SU-DHL-6 (cell line): ENCODE data around the gene TMEM225B.

ENCODE experiments used
- H2AFZ ChIP-seq: fragments of 200-600 bp; sonication (generic); 2 replicates; pipeline ENCODE4 v1.6.1; 2014; ENCODE audit warnings: low read depth, mild to moderate bottlenecking, moderate library complexity, mixed read lengths, antibody characterized with exemption, low read length; ENCODE audit not compliant: severe bottlenecking
- H3F3A ChIP-seq: fragments of 200-600 bp; shearing (Covaris generic); 2 replicates; pipeline ENCODE4 v1.6.0; 2016; ENCODE audit warnings: antibody characterized with exemption, mild to moderate bottlenecking; ENCODE audit not compliant: insufficient read depth
- H3K27ac ChIP-seq: fragments of 200-600 bp; sonication (generic); 2 replicates; pipeline ENCODE4 v1.5.1; 2016; ENCODE audit warnings: low read depth, mild to moderate bottlenecking, low read length, moderate library complexity, mixed read lengths
- H3K27me3 ChIP-seq: fragments of 200-600 bp; sonication (generic), shearing (Covaris generic); 2 replicates; pipeline ENCODE4 v1.6.0; 2014; ENCODE audit warnings: mild to moderate bottlenecking, low read length
- H3K36me3 ChIP-seq: fragments of 200-600 bp; sonication (generic); 2 replicates; pipeline ENCODE4 v1.6.1; 2014; ENCODE audit warnings: mild to moderate bottlenecking, low read length, mixed read lengths
- H3K4me2 ChIP-seq: fragments of 300-600, 200-600 bp; shearing (Covaris generic), sonication (generic); 2 replicates; pipeline ENCODE4 v1.6.0; 2014; ENCODE audit warnings: low read length, low read depth, mild to moderate bottlenecking; ENCODE audit not compliant: poor library complexity, severe bottlenecking
- H3K4me3 ChIP-seq: fragments of 200-600 bp; sonication (generic); 2 replicates; pipeline ENCODE4 v1.5.1; 2014; ENCODE audit warnings: antibody characterized with exemption, low read length, mild to moderate bottlenecking, mixed read lengths; ENCODE audit not compliant: insufficient read depth, poor library complexity, severe bottlenecking
- H3K79me2 ChIP-seq: fragments of 200-600 bp; sonication (generic); 2 replicates; pipeline ENCODE4 v1.6.1; 2014; ENCODE audit warnings: mild to moderate bottlenecking, low read length, moderate library complexity; ENCODE audit not compliant: insufficient read depth
- H3K9ac ChIP-seq: fragments of 200-600 bp; sonication (generic); 2 replicates; pipeline ENCODE4 v1.7.0; 2014; ENCODE audit warnings: mild to moderate bottlenecking, low read length
- H3K9me2 ChIP-seq: fragments of 200-600 bp; sonication (generic); replicated peaks from 2 replicates; pipeline ENCODE4 v1.6.1; 2014; ENCODE audit warnings: low read length; ENCODE audit not compliant: insufficient read depth
- H3K9me3 ChIP-seq: fragments of 200-600 bp; sonication (generic); 2 replicates; pipeline ENCODE4 v1.6.1; 2014; ENCODE audit warnings: low read length, mixed read lengths; ENCODE audit not compliant: insufficient read depth
- H4K20me1 ChIP-seq: fragments of 200-600 bp; sonication (generic); 2 replicates; pipeline ENCODE4 v1.6.1; 2014; ENCODE audit warnings: low read depth, mild to moderate bottlenecking, antibody characterized with exemption, low read length, moderate library complexity, mixed read lengths
- CTCF ChIP-seq: fragments of 200-600 bp; sonication (generic); IDR thresholded peaks from one replicate; pipeline ENCODE4 v1.5.1; 2017; ENCODE audit warnings: antibody characterized with exemption, mild to moderate bottlenecking, low read length, moderate library complexity; ENCODE audit not compliant: insufficient read depth, poor library complexity, severe bottlenecking
- EZH2phosphoT487 ChIP-seq: fragments of 200-600 bp; sonication (generic), shearing (Covaris generic); conservative IDR thresholded peaks from 2 replicates; pipeline ENCODE4 v1.6.1; 2018; ENCODE audit warnings: mild to moderate bottlenecking, antibody characterized with exemption, low read length, moderate library complexity, mixed read lengths

The TMEM225B gene

GRCh38 chr7:99614495-99614894 is 16.4 kb downstream of the TMEM225B start:
- no peaks in the 10 kb centered on the region for H3K27me3 ChIP-seq
- 0 out of 2 replicates have a peak, but pooled peaks cover 4% of the 10 kb centered on the region for H3K36me3 ChIP-seq
- no peak overlapping the region for H2AFZ ChIP-seq
- H3K79me2 ChIP-seq, result peaks cover 14% of the 10 kb centered on the region
- 0 out of 2 replicates have a peak, but pooled peaks cover 10% of the 10 kb centered on the region for H3F3A ChIP-seq
- no peaks in the 10 kb centered on the region for H3K9me2 ChIP-seq
- H3K9ac ChIP-seq, result no peak overlapping the region
- no peak overlapping the region for H3K27ac ChIP-seq
- H4K20me1 ChIP-seq, result no peaks in the 10 kb centered on the region
- no peak overlapping the region for H3K4me2 ChIP-seq
- H3K9me3 ChIP-seq, result no peaks in the 10 kb centered on the region
- no peak for TF ChIP-seq EZH2phosphoT487
- no peak overlapping the region for H3K4me3 ChIP-seq

DNA sequence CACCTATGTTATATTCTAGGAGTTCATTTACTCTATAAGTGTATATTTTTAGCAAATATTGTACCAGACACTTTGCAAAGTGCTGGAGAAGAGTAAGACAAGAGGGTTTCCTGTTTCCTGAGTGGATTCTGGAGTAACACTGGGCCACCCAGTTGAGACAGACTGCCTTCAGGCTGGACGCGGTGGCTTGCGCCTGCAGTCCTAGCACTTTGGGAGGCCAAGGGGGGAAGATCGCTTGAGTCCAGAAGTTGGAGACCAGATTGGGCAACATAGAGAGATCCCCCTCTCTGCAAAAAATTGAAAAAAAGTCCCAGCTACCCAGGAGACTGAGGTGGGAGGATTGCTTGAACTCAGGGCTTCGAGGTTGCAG is 17.9 kb downstream of the TMEM225B start:
- H3K4me3 ChIP-seq, result peak overlapping the region; percentile 88
- H3K9me2 ChIP-seq, result no peaks in the 10 kb centered on the region
- peak overlapping the region; percentile 98 for H2AFZ ChIP-seq
- peaks cover 14% of the 10 kb centered on the region for H3K79me2 ChIP-seq
- no peaks in the 10 kb centered on the region for H3K9me3 ChIP-seq
- H3K27me3 ChIP-seq, result no peaks in the 10 kb centered on the region
- H3K36me3 ChIP-seq, result 0 out of 2 replicates have a peak, but pooled peaks cover 4% of the 10 kb centered on the region
- no peaks in the 10 kb centered on the region for H4K20me1 ChIP-seq
- 0 out of 2 replicates have a peak, but pooled peaks cover 10% of the 10 kb centered on the region for H3F3A ChIP-seq
- no peak overlapping the region for H3K27ac ChIP-seq
- peak overlapping the region; percentile 83 for H3K9ac ChIP-seq
- no peak for TF ChIP-seq CTCF
- peak overlapping the region; percentile 70 for H3K4me2 ChIP-seq

GRCh38 chr7:99616359-99617191 is 18.5 kb downstream of the TMEM225B start, which contains the start of gene ZSCAN25:
ZSCAN25 (plus strand) TSS chr7:99616946; CDS start chr7:99619607, 2,661 bp downstream.
- TF ChIP-seq EZH2phosphoT487 (no peak), CTCF (peak; percentile 64)
- H3F3A ChIP-seq, result 0 out of 2 replicates have a peak, but pooled peaks cover 10% of the 10 kb centered on the region
- H3K27me3 ChIP-seq, result no peaks in the 10 kb centered on the region
- peaks cover 14% of the 10 kb centered on the region for H3K79me2 ChIP-seq
- H2AFZ ChIP-seq, result peak within 1 kb of the TSS; percentile 98
- 0 out of 2 replicates have a peak, but pooled peaks cover 4% of the 10 kb centered on the region for H3K36me3 ChIP-seq
- no peaks in the 10 kb centered on the region for H4K20me1 ChIP-seq
- H3K9ac ChIP-seq, result peak within 1 kb of the TSS; percentile 83
- peak within 1 kb of the TSS; percentile 70 for H3K4me2 ChIP-seq
- no peaks in the 10 kb centered on the region for H3K9me3 ChIP-seq
- H3K4me3 ChIP-seq, result peak within 1 kb of the TSS; percentile 88
- H3K27ac ChIP-seq, result peak within 1 kb of the TSS; percentile 26
- no peaks in the 10 kb centered on the region for H3K9me2 ChIP-seq
